ENCODE results near the gene ATP11A. TPM values are rescaled to one million over a fixed set of nuclear protein-coding genes. Genes with fewer than 3 reads are reported as not detected.

ATP11A gene
- total RNA-seq, 1 experiment from 2014 or later = 65.3 TPM

GRCh38 chr13:112704308-112705145, 14.7 kb downstream of the ATP11A start:
- no peak overlapping the region for H2BK5ac ChIP-seq (ENCODE audit: insufficient read length, low read length)
- no peaks in the 10 kb centered on the region for H3K79me1 ChIP-seq (ENCODE audit: insufficient read depth, low read depth, low read length, poor library complexity, severe bottlenecking)
- H4K20me1 ChIP-seq (ENCODE audit: control insufficient read depth, insufficient read depth, insufficient read length) = no peaks in the 10 kb centered on the region
- Mint-ChIP-seq H3K27me3 (ENCODE audit: low read depth) (no peaks in the 10 kb centered on the region; the same call in 1 of the 2 replicates), H3K36me3 (ENCODE audit: insufficient read depth in 1 of 3, low read depth in 3 of 3) (peaks cover 3 to 19% (median 5%) of the 10 kb centered on the region in 3 experiments), H3K9me3 (no peaks in the 10 kb centered on the region), H3K27ac (peak overlapping the region; percentile 58 to 80 (median 71); a peak in 5 of 7 replicates), H3K4me1 (peaks cover 54 to 69% of the 10 kb centered on the region in 2 experiments), H3K4me3 (peak overlapping the region in 1 of 2 experiments; percentile 47; a peak in 2 of 5 replicates)
- no peak overlapping the region for H3K27ac ChIP-seq (ENCODE audit: insufficient read length, low read depth, low read length)
- H4K91ac ChIP-seq (ENCODE audit: insufficient read length, low read depth, low read length) = no peak overlapping the region
- no peak overlapping the region for H2BK12ac ChIP-seq (ENCODE audit: insufficient read length, low read depth, low read length)
- H3K27me3 ChIP-seq (ENCODE audit: insufficient read depth, low read length) = no peaks in the 10 kb centered on the region
- no peak overlapping the region for H3K4me2 ChIP-seq (ENCODE audit: insufficient read depth, insufficient read length, low read length)
- H2BK120ac ChIP-seq (ENCODE audit: low read depth, low read length, poor library complexity, severe bottlenecking) = no peak overlapping the region
- H2BK20ac ChIP-seq (ENCODE audit: low read depth, low read length, poor library complexity, severe bottlenecking) = no peak overlapping the region
- H3K23me2 ChIP-seq (ENCODE audit: insufficient read length, low read depth, low read length, poor library complexity, severe bottlenecking) = no peaks in the 10 kb centered on the region
- no peak overlapping the region for H3K14ac ChIP-seq (ENCODE audit: insufficient read depth, low read length)
- no peak overlapping the region for H4K5ac ChIP-seq (ENCODE audit: insufficient read length, low read depth, low read length)
- no peak overlapping the region for H3K4ac ChIP-seq (ENCODE audit: low read depth, low read length)
- peaks cover 17% of the 10 kb centered on the region for H3K4me1 ChIP-seq (ENCODE audit: insufficient read depth, low read length)
- no CpG with 5 or more reads among the region's 17 CpGs for WGBS (ENCODE audit: extremely low coverage, insufficient read length, low lambda C conversion rate)
- no peak for TF ChIP-seq CTCF (conservative IDR thresholded peaks at IDR 0.05)
- no peaks in the 10 kb centered on the region for H3K9me3 ChIP-seq (ENCODE audit: control insufficient read depth, low read depth, low read length)
- H2AK5ac ChIP-seq (ENCODE audit: insufficient read length, low read length) = no peak overlapping the region
- no peak overlapping the region for H4K8ac ChIP-seq (replicated peaks; ENCODE audit: insufficient read length, low read depth, low read length)
- peaks cover 9% of the 10 kb centered on the region; the same call in 1 of the 2 replicates for H3K79me2 ChIP-seq (ENCODE audit: insufficient read depth, low read length)
- no peak overlapping the region for H3K56ac ChIP-seq (ENCODE audit: insufficient read length, low read depth, low read length)
- no peak overlapping the region for H3K9ac ChIP-seq (ENCODE audit: extremely low read depth, insufficient read length, low read length)
- H3T11ph ChIP-seq (ENCODE audit: low read length) = no peak overlapping the region
- no peak overlapping the region for H3K23ac ChIP-seq (ENCODE audit: insufficient read length, low read depth, low read length)
- DNase-seq = peak; percentile 14
- H2AFZ ChIP-seq (ENCODE audit: low read length) = no peak overlapping the region
- H3K18ac ChIP-seq (ENCODE audit: insufficient read length, low read depth, low read length) = no peak overlapping the region
- no peak overlapping the region for H2BK15ac ChIP-seq (ENCODE audit: low read depth, low read length)

All from H9 (cell line).